ENCODE data around the gene CCM2.

The CCM2 gene

GRCh38 chr7:45000093-45001032 is at the start of gene CCM2:
CCM2 (plus strand) TSS chr7:45000201; CDS start chr7:45000334, 133 bp downstream.
- DNase-seq: no peak

GRCh38 chr7:44953156-44953555 is 46.8 kb upstream of the CCM2 start:
- no peak for DNase-seq

- DNase-seq: no peak
Observed at GRCh38 chr7:44955733-44956132, 44.3 kb upstream of the CCM2 start.

- DNase-seq: no peak
Observed at GRCh38 chr7:44956157-44956766, 43.7 kb upstream of the CCM2 start.

- DNase-seq: no peak
Observed at GRCh38 chr7:44958645-44959344, 41.2 kb upstream of the CCM2 start.

GRCh38 chr7:44959433-44959951 is 40.5 kb upstream of the CCM2 start:
- DNase-seq: no peak

- DNase-seq: no peak
Observed at GRCh38 chr7:44960011-44960580, 39.9 kb upstream of the CCM2 start.

GRCh38 chr7:44961844-44962482 is 38.0 kb upstream of the CCM2 start:
- no peak for DNase-seq

GRCh38 chr7:44962483-44963251 is 37.3 kb upstream of the CCM2 start:
- DNase-seq: no peak

- no peak for DNase-seq
Observed at GRCh38 chr7:44963364-44964290, 36.4 kb upstream of the CCM2 start.

GRCh38 chr7:44964384-44964830 is 35.6 kb upstream of the CCM2 start:
- DNase-seq: no peak

- DNase-seq: no peak
Observed at GRCh38 chr7:44964831-44965440, 35.1 kb upstream of the CCM2 start.

- no peak for DNase-seq
Observed at GRCh38 chr7:44965441-44965903, 34.5 kb upstream of the CCM2 start.

GRCh38 chr7:44965937-44966730 is 33.9 kb upstream of the CCM2 start:
- no peak for DNase-seq

- DNase-seq: no peak
Observed at GRCh38 chr7:44966731-44967538, 33.1 kb upstream of the CCM2 start.

GRCh38 chr7:44967571-44968446 is 32.2 kb upstream of the CCM2 start:
- DNase-seq: no peak

Measured in NCI-H2227 treated with DMSO at 0.1 percent for 48 hours (cell line).